Left ventricle myocardium superior (tissue), 1 donor: Measurements from ENCODE around the gene SLC2A4. TPM values are rescaled to one million over a fixed set of nuclear protein-coding genes. Genes with fewer than 3 reads are reported as not detected.
A peak's percentile ranks its signal among the peaks of the same experiment; 100 is the strongest.

Experiments
- ATAC-seq: fragments of 200-7000 bp; cut with Tn5 transposase; one replicate; pipeline ENCODE4 v1.9.1; 2020; ENCODE audit warnings: mild to moderate bottlenecking, moderate library complexity
- DNase-seq: peaks from one replicate; pipeline ENCODE4 v3.0.0-alpha.2; 2020
- intact Hi-C: fragments of 100-400 bp; cut with micrococcal nuclease; formaldehyde crosslinking; loops from one replicate; pipeline ENCODE4 v1.11.0; 2022
- long read RNA-seq: library from polyadenylated mRNA; unstranded; transcript quantifications from one replicate; pipeline ENCODE4 v2.0.0, GENCODE V29; 2021
- total RNA-seq: library from RNA; stranded (reverse); fragmentation: NEBNext Ultra II Directional; extraction: Animal tissue kit (Norgen Biotek cat#: 25700); gene quantifications from one replicate; pipeline ENCODE4 v1.2.1, GENCODE V29; 2021
- donor health status: DM: no; HTN: yes; CAD: no; lungs with severe emphysema.

SLC2A4 gene
- total RNA-seq = 170 TPM
- long read RNA-seq, transcript SLC2A4-201 (11 exons, 3,426 nt) = major isoform, 47 of 96 reads
- long read RNA-seq, transcript SLC2A4-204 (10 exons, 1,768 nt) = minor isoform, 7 of 96 reads
- long read RNA-seq, partial matches to known transcripts = 10 of 96 reads
- long read RNA-seq, other reads (novel, unspliced or antisense) = 31 of 96 reads

- ATAC-seq (peak; percentile 84), DNase-seq (peak; percentile 97)
- intact Hi-C loops = loop anchor here (2.0 kb wide), 1 partner anchor 15 kb away; no protein-coding TSS in a partner anchor
These were observed at the start of gene SLC2A4 for GRCh38 chr17:7281074-7281952. SLC2A4 (plus strand) TSS chr17:7281718; CDS start chr17:7281935, 217 bp downstream.

DNA sequence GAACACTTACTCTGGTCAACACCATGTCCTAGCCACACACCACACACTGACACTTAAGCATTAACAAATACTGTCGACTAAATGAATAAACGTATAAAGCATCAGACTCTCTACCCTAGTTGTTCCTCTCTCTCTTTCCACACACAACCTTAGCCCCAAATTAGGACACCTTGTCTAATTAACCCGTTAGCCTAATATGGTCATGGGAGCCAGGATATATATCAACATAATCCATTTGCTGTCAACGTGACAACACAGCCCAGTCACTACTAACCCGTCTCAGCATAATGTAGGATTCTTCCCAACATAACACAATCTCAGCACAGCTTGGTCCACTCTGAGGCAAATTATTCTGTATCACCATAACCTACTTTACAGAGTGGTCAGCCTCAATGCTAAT is 49.4 kb upstream of the SLC2A4 start:
- ATAC-seq (no peak), DNase-seq (no peak)
- intact Hi-C loops = no loop called here

DNA sequence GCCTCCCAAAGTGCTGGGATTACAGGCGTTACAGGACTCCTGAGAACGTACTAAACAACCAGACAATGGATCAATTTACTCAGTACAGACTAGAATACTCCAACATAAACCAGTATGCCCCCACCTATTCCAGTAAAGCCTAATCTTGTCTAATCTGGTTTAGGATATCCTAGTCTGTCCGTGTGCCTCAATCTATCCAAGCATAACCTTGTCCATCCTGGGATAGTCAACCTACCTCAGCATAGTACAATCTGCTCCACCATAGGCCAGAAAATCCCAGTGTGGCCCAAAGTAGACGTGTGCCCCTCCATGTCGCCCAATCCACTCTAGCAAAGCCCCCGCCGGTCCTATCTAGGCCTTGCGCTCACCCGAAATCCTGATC is 47.8 kb upstream of the SLC2A4 start:
- intact Hi-C loops = no loop called here
- ATAC-seq (no peak), DNase-seq (no peak)

- ATAC-seq = peak; percentile 68
- DNase-seq = peak; percentile 96
- intact Hi-C loops = no loop called here
These were observed 47.2 kb upstream of the SLC2A4 start, which contains the start of gene DVL2 for GRCh38 chr17:7234083-7234951. DVL2 (minus strand) TSS chr17:7234517; CDS start chr17:7234262, 255 bp downstream.

- intact Hi-C loops = no loop called here
- DNase-seq (peak; percentile 27), ATAC-seq (no peak)
These were observed 45.5 kb upstream of the SLC2A4 start for GRCh38 chr17:7235693-7236665.

GRCh38 chr17:7236808-7237207 is 44.7 kb upstream of the SLC2A4 start:
- peak; percentile 20 for DNase-seq
- ATAC-seq = no peak
- intact Hi-C loops = no loop called here

DNA sequence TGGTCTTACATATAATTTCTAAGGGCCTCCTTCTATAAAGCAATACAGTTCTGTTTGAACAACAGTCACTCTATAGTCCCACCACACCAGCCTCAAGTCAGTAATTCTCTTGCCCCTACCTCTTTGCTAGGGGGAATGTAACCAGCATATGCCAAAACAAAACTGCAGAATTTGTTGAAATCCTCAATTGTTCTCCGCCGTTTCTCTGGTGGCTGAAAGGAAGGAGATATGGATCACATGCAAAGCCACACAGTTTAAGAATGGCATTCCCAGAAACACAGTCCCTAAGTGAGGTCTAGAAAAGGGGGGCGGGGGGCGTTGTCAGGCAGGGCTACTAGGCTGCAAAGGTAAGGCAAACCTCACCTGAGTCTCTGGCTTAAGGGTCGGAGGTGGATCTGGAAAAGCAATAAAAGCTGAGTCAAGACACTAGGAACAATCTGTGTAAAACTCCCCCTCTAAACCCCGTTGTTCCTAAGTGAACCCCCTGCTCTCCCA is 44.2 kb upstream of the SLC2A4 start:
- no peak for DNase-seq
- no peak for ATAC-seq
- intact Hi-C loops = no loop called here

DNA sequence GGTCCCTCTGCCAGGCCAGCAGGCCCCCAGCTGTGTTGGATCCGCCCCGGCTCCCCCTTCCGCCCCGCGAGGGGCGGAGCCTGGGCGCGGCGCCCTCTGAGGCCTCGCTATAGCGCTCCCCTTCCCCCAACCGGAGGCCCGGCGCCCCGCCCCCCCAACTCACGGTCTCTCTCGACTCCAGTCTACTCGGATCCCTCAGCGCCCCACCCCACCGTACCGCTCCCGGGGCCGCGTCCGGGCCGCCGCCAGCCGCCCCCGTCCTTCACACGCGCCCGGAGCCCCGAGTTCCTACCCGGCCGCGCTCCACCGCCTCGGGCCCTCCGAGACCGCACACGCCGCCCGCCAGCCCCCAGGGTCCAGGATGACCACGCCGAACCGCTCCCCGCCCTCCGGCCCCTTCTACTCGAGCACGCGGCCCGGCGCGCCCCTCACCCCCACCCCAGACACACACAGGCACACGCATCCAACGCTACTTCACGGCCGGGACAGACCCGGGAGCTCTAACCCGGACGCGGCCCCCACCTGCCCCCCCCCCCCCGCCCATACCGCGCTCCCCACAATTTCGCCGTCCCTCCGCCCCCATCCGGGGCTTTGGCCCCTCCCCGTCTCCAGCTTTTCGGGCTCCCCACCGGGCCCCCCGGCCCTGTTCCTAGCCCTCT is 43.6 kb upstream of the SLC2A4 start:
- ATAC-seq = peak; percentile 12
- peak; percentile 90 for DNase-seq
- intact Hi-C loops = no loop called here

DNA sequence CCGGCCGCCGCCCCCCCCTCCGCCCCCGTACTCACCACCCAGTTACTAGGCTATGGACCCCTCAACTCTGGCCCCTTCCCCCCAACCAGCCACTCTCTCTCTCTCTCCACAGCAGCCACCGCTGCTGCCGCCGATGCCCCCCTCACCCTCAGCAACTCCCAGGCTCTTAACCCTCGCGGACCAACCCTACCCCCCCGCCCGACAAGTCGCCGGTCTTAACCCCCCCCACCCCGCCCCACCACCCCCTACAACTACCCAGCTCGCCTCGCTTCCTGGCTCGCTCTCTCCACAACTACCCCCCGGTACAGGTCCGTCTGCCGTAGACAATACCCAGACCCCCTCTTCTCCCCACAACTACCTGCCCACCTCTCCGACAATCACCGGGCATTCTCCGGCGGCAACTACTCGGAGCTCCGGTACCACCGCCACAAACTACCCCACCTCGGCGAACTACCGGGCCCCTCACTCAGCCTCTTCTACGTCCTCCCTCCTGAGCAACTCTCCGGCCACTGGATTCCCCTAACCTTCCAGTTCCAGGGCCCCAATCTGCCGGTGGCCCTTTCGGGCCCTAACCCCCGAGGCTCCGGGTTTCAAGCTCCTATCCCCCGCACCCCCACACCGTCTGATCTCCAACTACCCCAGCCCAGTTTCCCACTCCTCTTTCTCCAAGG is 43.0 kb upstream of the SLC2A4 start:
- DNase-seq = no peak

GRCh38 chr17:7239091-7240027 is 42.2 kb upstream of the SLC2A4 start, which contains the start of gene PHF23:
PHF23 (minus strand) TSS chr17:7239457; CDS start chr17:7239279, 178 bp downstream.
- intact Hi-C loops = no loop called here
- ATAC-seq = peak; percentile 75
- peak; percentile 99 for DNase-seq

More for the DNA sequence above, 43.0 kb upstream of the SLC2A4 start:
- ATAC-seq = no peak
- intact Hi-C loops = no loop called here

DNA sequence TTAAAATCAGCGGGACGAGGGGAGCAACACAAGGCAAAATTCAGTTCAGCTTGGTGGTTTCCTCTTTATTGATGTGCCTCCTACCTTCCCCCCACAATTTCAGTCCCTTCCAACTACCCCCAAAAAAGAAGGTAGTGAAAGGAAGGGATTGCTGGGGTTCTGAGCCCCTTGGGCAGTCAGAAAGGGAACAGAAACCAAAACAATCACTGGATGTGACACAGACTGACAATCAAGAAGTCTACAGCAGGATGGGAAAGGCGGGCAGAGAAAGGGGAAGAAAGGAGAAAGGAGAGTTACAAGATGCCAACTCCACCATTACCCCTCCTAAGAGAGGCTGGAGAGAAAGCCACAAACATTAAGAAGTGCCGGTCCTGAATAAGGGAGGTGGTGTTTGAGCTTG is 41.1 kb upstream of the SLC2A4 start:
- DNase-seq (no peak), ATAC-seq (no peak)
- intact Hi-C loops = no loop called here

GRCh38 chr17:7241090-7241733 is 40.3 kb upstream of the SLC2A4 start:
- intact Hi-C loops = no loop called here
- no peak for DNase-seq
- ATAC-seq = no peak

DNA sequence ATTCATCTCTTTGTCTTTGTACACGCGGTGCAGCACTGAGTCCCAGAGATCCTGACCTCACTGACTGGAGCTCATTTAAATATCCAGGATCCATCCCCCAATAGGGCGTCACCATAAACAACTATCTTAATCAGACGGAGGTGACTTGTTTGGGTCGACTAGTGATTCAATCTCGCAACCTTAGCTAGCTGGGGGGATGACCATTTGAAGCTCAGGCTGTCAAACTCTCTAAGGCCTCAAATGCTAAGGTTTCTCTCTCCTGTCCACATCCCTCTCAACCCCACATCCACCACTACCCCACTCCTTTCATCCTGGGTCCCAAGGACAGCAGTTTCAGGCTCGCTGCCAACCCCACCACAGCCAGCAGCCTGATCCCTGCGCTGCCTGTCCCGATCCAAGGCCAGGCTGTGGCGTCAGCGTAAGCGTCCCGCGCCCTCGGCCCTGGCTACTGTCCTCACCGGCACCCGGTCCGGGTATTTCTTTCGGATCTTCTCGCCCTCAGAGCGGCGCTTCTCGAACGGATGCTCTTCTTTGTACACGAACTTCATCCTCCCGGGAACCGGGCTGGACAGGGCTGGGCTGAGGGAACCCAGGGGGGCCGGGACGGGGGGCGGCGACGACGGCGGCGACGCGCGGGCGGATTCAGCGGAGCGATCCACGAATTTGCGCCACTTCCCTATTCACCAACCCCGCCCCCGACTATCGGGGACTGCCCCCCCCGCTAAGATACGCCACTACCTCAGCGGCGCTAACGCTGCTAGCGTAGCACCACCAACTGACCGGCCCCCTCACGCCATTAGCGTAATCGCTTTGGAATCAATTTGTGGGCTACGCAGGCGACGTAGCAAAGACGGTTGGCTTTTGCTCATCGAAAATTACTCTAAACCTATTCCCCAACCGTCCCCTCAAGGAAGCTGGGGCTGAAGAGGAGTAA is 39.5 kb upstream of the SLC2A4 start, which contains the start of gene GABARAP:
GABARAP (minus strand) TSS at position 667 of the 934 bp plus-strand sequence; CDS start at position 548, 119 bp downstream.
- DNase-seq (peak; percentile 95), ATAC-seq (peak; percentile 52)
- intact Hi-C loops = no loop called here

GRCh38 chr17:7242717-7243452 is 38.6 kb upstream of the SLC2A4 start:
- ATAC-seq = peak; percentile 63
- DNase-seq = peak; percentile 98
- intact Hi-C loops = no loop called here
